ENCODE results near the gene MMP26.
"Not testable (repeated sequence)": the region's sequence is repeated elsewhere in the genome, so short reads cannot be mapped to it uniquely, and the experiment has no call there.

MMP26 gene

GRCh38 chr11:4704054-4704789 lies at the start of gene MMP26:
MMP26 (plus strand) TSS chr11:4704784.
- DNase-seq: no peak

GRCh38 chr11:4658629-4659445 lies 45.7 kb upstream of the MMP26 start:
- DNase-seq: peak; percentile 62

- DNase-seq: no peak
Measured at GRCh38 chr11:4662876-4663275, 41.7 kb upstream of the MMP26 start.

- no peak for DNase-seq
Measured at GRCh38 chr11:4664183-4664582, 40.4 kb upstream of the MMP26 start.

GRCh38 chr11:4664786-4665185 lies 39.8 kb upstream of the MMP26 start:
- DNase-seq: no peak

DNA sequence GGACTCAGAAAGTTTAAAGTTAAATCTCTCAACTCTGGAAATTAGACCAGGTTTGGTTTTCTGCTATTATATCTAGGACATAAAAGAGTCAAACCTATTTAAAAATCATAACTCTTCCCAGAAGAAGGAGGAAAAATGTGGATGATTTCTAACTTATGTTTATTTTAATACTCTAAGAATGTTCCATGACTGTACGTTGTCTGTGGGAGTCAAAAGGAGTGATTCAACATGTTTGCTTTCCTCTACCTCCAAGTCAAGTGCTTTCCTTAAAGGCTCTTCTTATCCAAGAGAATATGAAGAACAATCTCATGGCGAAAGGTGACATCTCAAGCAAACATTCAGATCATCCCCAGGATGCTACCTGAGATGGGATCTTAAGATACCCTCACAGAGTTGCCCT lies 39.2 kb upstream of the MMP26 start:
- DNase-seq: no peak

DNA sequence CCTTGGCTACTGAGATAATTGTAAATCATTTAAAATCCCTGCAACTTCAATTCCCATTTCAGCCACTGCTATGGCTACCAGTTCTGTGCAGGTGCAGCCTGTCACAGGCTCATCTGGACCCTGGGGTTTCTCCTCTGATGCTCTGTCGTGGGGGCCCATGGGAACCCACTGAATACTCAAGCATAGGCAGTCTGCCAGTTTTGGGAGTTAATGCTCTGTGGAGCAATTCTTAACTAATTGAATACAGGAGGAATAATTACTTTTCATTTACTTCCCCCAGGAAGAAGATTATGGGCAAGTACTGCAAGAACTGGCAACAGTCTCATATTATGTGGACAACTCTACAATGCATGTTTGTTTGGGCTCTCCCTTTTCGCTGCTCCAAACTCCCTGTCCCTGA lies 32.8 kb upstream of the MMP26 start:
- DNase-seq: no peak

GRCh38 chr11:4672470-4672869 lies 32.1 kb upstream of the MMP26 start:
- DNase-seq: no peak

DNA sequence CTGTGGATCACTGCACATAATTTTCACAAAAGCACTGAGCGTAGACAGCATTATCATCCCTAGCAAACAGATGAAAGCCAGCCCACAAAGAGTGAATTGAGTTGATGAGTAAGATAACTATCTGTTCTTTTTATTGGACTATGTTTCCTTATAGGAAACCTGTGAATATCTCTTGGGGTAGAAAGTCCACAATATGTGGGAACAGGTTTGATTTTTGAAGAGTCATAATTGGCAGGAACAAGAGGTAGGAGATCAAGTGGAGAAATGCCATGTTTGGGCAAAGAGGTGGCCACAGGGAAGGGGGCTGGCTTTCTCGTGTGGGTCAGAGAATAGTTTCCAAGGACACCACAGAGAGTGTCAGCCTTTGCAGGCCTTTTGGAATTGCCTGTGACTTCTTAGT lies 30.8 kb upstream of the MMP26 start:
- no peak for DNase-seq

- no peak for DNase-seq
Measured at GRCh38 chr11:4677948-4678347, 26.6 kb upstream of the MMP26 start.

DNA sequence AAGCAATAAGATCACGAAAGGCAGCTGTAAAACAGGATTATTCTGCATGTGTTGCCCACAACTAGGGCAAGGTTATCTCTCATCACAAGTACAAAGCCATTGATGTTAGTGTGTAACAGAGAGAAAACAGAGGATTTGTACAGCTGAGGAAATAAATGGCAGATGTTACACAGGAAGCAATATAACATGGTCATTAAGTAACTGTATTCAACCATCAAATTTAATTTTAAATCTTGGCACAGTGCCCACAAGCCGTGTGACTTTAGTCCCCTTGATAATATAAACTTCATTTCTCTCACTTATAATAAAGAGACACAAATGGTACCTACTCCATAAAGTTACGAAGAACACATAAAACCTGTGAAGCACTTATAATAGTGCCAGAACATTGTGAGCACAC lies 24.2 kb upstream of the MMP26 start:
- no peak for DNase-seq

DNA sequence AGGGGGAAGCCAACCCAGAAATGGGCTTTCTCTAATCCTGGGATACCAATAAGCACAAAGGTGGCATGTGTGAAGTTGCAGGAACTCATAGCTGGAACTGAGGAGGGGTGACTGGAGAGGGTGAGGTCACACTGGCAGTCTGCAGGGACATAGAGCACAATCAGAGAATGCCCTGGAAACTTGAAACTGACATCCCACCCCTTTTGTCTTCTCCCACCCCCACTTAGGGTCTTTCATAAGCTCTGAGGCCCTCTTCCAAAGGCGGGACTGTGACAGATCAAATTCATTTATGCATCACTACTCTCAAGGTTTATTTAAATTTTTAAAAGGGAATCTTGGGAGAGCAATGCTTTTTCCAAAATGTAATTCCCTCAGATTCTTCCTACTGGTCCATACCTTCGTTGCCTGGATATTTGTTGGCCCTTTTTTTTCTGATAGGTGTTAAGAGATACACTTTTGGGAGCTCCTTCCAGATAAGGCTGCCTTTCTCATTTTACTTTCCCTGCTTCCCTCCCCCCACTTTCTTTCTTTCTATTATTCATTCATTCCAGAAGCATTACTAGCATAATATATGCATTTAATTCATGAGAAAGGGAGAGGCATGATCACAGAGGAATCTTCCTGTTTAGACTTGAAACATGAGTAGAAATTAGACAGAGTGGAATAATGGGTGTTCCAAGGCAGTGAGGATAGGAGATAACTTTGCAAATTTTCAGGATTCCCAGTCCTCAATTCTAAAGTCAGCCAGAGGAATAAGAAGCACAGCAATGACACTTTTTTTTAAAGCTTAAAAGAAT lies 21.8 kb upstream of the MMP26 start:
- no peak for DNase-seq

- DNase-seq: no peak
Measured at GRCh38 chr11:4684631-4685285, 19.8 kb upstream of the MMP26 start.

DNA sequence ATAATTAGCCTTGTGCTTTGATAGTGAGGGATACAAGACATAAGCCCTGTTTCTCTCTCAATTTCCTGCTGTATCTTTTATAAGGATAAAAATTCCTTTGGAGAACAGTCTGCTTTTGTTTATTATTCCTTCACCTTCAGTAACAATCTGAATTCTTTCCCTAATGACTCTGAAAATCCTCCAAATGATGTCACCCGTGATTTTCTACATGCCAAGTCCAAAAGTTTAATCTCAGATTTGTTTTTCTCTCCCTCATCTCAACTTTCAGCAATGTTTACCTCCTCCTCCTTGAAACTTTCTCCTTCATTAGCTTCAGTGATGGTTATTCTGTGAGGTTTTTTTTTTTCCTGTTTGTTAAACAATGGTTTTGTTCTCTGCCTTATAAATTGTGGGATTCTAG lies 9.1 kb upstream of the MMP26 start:
- DNase-seq: no peak

- DNase-seq: no peak
Measured at GRCh38 chr11:4697585-4697984, 7.0 kb upstream of the MMP26 start, which contains the start of gene OR51E2. OR51E2 (minus strand) TSS chr11:4697853; CDS start chr11:4682711, 15,142 bp downstream.

- DNase-seq: no peak
Measured at GRCh38 chr11:4699697-4700435, 4.7 kb upstream of the MMP26 start.

GRCh38 chr11:4700436-4700820 lies 4.2 kb upstream of the MMP26 start:
- DNase-seq: no peak

GRCh38 chr11:4704790-4705334 lies 278 bp downstream of the MMP26 start:
- DNase-seq: no peak

- DNase-seq: no peak
Measured at GRCh38 chr11:4713241-4713640, 8.7 kb downstream of the MMP26 start.

DNA sequence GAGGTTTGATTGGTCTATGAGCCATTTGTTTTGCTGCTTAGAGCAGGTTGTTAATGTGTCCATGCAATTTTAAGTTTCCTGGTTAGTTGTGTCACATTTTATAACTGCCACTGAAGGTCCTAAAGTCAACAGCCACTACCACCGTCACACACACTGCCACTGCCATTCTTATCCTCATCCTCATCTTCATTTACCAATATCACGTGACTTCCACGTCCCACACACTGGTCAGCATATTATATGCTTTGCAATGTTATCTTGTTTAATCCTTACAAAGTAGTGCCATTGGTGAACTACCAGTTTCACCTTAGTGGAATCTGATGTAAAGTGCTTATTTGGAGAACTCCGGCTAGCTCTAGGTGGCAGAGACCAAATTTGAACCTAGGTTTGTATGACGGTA lies 9.7 kb downstream of the MMP26 start:
- no peak for DNase-seq

GRCh38 chr11:4722616-4723534 lies 18.3 kb downstream of the MMP26 start:
- not testable (repeated sequence) for DNase-seq

All from hematopoietic multipotent progenitor cell treated with erythropoietin and hydrocortisone succinate and interleukin-3 and kit ligand, for 8 days (in vitro differentiated cells).